OCI-LY1 (cell line): ENCODE data around the gene UBR4.

Experiments
- EZH2 ChIP-seq: fragments of 200-600 bp; sonication (generic), shearing (Covaris generic); IDR thresholded peaks from 2 replicates; pipeline ENCODE4 v1.8.0; 2017; ENCODE audit warnings: borderline replicate concordance, mixed run types, mild to moderate bottlenecking, antibody characterized with exemption, low read length, moderate library complexity, mixed read lengths
- TF ChIP-seq, protein P1 (sequence below): fragments of 200-600 bp; sonication (generic), shearing (Covaris generic); IDR thresholded peaks from 2 replicates; pipeline ENCODE4 v1.5.1; 2017; ENCODE audit warnings: mild to moderate bottlenecking, antibody characterized with exemption, low read length, moderate library complexity, mixed read lengths

DNA sequence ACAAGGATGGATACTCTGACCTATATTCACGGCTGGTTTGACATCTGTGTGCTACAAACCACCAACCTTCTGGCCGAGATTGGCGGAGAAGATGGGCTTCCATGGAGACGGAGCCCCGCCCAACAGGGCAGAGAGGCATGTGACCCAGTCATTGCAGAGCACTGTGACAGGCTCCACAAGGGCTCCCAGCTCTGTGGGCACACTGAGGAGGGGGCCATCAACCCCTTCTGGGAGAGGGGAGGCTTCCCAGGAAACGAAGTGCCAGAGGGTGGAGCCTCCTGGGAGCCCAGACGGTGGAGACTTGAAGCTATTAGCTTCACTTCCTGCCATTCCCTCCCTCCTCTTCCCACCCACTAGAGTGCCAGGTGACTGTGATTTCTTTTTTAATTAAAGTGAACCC, 182.0 kb downstream of the UBR4 start:
- TF ChIP-seq, protein P1, sequence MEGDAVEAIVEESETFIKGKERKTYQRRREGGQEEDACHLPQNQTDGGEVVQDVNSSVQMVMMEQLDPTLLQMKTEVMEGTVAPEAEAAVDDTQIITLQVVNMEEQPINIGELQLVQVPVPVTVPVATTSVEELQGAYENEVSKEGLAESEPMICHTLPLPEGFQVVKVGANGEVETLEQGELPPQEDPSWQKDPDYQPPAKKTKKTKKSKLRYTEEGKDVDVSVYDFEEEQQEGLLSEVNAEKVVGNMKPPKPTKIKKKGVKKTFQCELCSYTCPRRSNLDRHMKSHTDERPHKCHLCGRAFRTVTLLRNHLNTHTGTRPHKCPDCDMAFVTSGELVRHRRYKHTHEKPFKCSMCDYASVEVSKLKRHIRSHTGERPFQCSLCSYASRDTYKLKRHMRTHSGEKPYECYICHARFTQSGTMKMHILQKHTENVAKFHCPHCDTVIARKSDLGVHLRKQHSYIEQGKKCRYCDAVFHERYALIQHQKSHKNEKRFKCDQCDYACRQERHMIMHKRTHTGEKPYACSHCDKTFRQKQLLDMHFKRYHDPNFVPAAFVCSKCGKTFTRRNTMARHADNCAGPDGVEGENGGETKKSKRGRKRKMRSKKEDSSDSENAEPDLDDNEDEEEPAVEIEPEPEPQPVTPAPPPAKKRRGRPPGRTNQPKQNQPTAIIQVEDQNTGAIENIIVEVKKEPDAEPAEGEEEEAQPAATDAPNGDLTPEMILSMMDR = no peak
- no peak for TF ChIP-seq EZH2
